Lung (tissue), 12 donors: ENCODE data around the gene CA10. TPM values are rescaled to one million over a fixed set of nuclear protein-coding genes. Genes with fewer than 3 reads are reported as not detected.
A peak's percentile ranks its signal among the peaks of the same experiment; 100 is the strongest.

ENCODE experiments used
- ATAC-seq: fragments of 200-7000 bp; cut with Tn5 transposase; one replicate; pipeline ENCODE4 v1.9.1; 2020; ENCODE audit warnings: moderate number of reproducible peaks; ENCODE audit not compliant: insufficient read depth, low FRiP score
- DNase-seq, 3 donors: peaks; one replicate each; pipeline ENCODE4 v3.0.0-alpha.2; 2013 to 2017
- H3K27ac ChIP-seq, 2 donors: one replicate each; pipeline ENCODE4 v1.5.1; 2013; ENCODE audit warnings: mild to moderate bottlenecking in 2 of 2, moderate library complexity in 2 of 2, control low read depth in 1 of 2, inconsistent platforms in 1 of 2, low read depth in 1 of 2, low read length in 1 of 2
- H3K27me3 ChIP-seq, 3 donors: one replicate each; pipeline ENCODE4 v1.5.1; 2013; ENCODE audit warnings: low read length in 2 of 3; ENCODE audit not compliant: control insufficient read depth in 3 of 3, insufficient read depth in 3 of 3
- H3K36me3 ChIP-seq, 4 donors: one replicate each; pipeline ENCODE4 v1.5.1; 2013; ENCODE audit warnings: low read length in 4 of 4, mild to moderate bottlenecking in 1 of 4, moderate library complexity in 1 of 4; ENCODE audit not compliant: control insufficient read depth in 4 of 4, insufficient read depth in 4 of 4
- H3K4me1 ChIP-seq, 5 donors: one replicate each; pipeline ENCODE4 v1.5.1; 2013; ENCODE audit warnings: low read length in 5 of 5, mild to moderate bottlenecking in 2 of 5, moderate library complexity in 1 of 5; ENCODE audit not compliant: control insufficient read depth in 5 of 5, insufficient read depth in 5 of 5
- H3K4me3 ChIP-seq: one replicate; pipeline ENCODE4 v1.5.1; 2013; ENCODE audit warnings: mild to moderate bottlenecking, control low read depth, moderate library complexity
- H3K9ac ChIP-seq, 2 donors: one replicate each; pipeline ENCODE4 v1.5.1; 2013; ENCODE audit warnings: low read length in 2 of 2, control low read depth in 1 of 2; ENCODE audit not compliant: insufficient read depth in 1 of 2
- H3K9me3 ChIP-seq, 4 donors: one replicate each; pipeline ENCODE4 v1.5.1; 2013; ENCODE audit warnings: low read length in 3 of 4, mild to moderate bottlenecking in 1 of 4, moderate library complexity in 1 of 4; ENCODE audit not compliant: control insufficient read depth in 4 of 4, insufficient read depth in 3 of 4
- WGBS, 2 donors: extraction: QIAGEN DNeasy Blood & Tissue Kit; methylation state at CpG; one replicate each; pipeline ENCODE4 v1.1.7; 2013; 5-methylcytosine and 5-hydroxymethylcytosine counted together
- polyA plus RNA-seq, 2 donors: library from polyadenylated mRNA; stranded (reverse); fragments of 200-250 nt; gene quantifications; one replicate each; pipeline ENCODE4 v1.2.1, GENCODE V29; 2013
- total RNA-seq, 2 donors: library from RNA; depleted of rRNA in 1 of 2; stranded (reverse); fragments of >200 nt in 1 of 2; gene quantifications; one replicate each; pipeline ENCODE4 v1.2.1, GENCODE V29; 2014 to 2021
- TF ChIP-seq, protein P1 (sequence below): IDR thresholded peaks from 2 replicates; pipeline ENCODE4 v1.5.1; 2012; ENCODE audit warnings: mild to moderate bottlenecking; ENCODE audit errors: control extremely low read depth, extremely low read depth
- donor health status: control.
- donor health status: control.
- donor health status: Bipolar disorder and iron deficiency.
- donor health status: healthy.
- donor health status: DM: yes; HTN: yes; CAD: no.

CA10 gene
- total and polyA plus RNA-seq, 4 donors = 0.04 to 0.17 TPM; not detected in 2

DNA sequence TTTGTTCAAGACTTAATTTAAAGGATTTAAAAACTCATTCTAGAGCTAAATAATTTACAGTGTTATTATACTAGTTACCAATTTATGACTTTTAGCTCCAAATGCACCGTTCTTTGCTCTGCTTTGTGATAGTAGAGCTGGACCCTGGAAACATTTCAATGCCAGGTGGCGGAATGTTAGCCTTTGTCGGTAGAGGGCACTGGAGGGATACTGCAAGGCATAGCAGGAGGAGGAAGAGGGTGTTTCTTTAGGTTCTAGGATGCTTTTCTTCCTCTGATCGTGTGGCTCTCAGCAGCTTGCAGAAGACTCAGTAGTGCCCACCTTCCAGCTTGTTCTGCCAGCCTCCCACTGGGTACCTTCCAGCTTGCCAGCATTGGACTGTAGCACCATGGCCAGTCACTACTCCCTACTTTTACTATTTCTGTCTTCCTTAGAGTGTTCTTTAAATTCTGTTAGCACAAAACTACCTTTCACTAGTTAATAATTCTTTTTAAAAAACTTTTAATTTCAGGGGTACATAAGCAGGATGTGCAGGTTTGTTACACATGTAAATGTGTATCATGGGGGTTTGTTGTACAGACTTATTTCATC, 572.9 kb downstream of the CA10 start:
- WGBS, 2 donors = 34 to 36% methylated on average over 4 of the region's 4 CpGs
- Histone ChIP-seq H3K9ac (no peak overlapping the region), H3K9me3 (peaks cover 0 to 12% (median 1%) of the 10 kb centered on the region in 4 donors), H3K4me3 (no peak overlapping the region), H3K4me1 (peaks cover 0 to 6% (median 0%) of the 10 kb centered on the region in 5 donors), H3K27me3 (no peaks in the 10 kb centered on the region), H3K36me3 (no peaks in the 10 kb centered on the region), H3K27ac (no peak overlapping the region)
- TF ChIP-seq, protein P1, sequence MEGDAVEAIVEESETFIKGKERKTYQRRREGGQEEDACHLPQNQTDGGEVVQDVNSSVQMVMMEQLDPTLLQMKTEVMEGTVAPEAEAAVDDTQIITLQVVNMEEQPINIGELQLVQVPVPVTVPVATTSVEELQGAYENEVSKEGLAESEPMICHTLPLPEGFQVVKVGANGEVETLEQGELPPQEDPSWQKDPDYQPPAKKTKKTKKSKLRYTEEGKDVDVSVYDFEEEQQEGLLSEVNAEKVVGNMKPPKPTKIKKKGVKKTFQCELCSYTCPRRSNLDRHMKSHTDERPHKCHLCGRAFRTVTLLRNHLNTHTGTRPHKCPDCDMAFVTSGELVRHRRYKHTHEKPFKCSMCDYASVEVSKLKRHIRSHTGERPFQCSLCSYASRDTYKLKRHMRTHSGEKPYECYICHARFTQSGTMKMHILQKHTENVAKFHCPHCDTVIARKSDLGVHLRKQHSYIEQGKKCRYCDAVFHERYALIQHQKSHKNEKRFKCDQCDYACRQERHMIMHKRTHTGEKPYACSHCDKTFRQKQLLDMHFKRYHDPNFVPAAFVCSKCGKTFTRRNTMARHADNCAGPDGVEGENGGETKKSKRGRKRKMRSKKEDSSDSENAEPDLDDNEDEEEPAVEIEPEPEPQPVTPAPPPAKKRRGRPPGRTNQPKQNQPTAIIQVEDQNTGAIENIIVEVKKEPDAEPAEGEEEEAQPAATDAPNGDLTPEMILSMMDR = no peak
- DNase-seq = peak in 1 of 3 donors; percentile 17
- ATAC-seq = no peak

DNA sequence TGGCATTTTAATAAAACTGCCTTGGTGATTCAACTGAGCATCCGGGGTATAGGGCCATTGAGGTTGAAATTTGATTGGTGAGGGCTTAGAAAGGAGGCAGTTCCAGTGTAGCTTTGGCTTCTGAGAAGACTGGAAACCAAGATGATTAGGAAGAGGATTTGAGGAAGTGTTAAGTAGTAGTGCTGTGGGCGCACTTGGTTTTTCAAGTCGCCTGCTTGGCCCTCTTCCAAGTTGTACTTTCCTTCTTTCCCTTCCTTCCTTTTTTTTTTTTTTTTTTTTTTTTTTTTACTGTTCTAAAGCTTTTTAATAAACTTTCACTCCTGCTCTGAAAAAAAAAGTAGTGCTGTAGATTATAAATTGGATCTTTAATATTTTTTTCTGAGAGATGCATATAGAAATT, 577.6 kb downstream of the CA10 start:
- DNase-seq (no peak), ATAC-seq (no peak)
- Histone ChIP-seq H3K27ac (no peak overlapping the region), H3K4me3 (no peak overlapping the region), H3K4me1 (no peaks in the 10 kb centered on the region), H3K27me3 (no peaks in the 10 kb centered on the region), H3K9ac (no peak overlapping the region), H3K36me3 (no peaks in the 10 kb centered on the region), H3K9me3 (peaks cover 0 to 3% (median 0%) of the 10 kb centered on the region in 4 donors)
- TF ChIP-seq, protein P1 = no peak
- 43 to 68% methylated on average over 3 of the region's 3 CpGs for WGBS, 2 donors
